LNCAP (cell line): Measurements from ENCODE around the gene C12orf56.

Experiments
- CTCF ChIP-seq: fragments of 450-650 bp; IDR thresholded peaks from 2 replicates; pipeline ENCODE4 v1.5.1; 2017; ENCODE audit warnings: mild to moderate bottlenecking

The C12orf56 gene

GRCh38 chr12:64232196-64232595 lies 158.4 kb downstream of the C12orf56 start:
- TF ChIP-seq CTCF, result no peak

DNA sequence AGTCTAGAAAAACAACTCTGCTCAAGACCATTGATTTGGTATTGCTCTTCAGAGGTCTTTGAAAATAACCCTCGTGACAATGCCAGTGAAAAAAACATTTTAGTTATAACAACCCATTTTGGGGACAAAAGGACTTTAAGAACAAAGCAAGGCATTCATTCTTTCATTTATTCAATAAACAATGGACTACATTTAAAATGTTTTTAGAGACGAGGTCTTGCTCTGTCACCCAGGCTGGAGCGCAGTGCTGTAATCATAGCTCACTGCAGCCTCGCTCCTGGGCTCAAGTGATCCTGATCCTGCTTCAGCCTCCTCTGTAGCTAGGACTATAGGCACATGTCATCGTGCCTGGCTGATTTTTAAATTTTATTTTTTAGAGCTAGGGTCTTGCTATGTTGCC lies 160.8 kb downstream of the C12orf56 start:
- TF ChIP-seq CTCF, result no peak

DNA sequence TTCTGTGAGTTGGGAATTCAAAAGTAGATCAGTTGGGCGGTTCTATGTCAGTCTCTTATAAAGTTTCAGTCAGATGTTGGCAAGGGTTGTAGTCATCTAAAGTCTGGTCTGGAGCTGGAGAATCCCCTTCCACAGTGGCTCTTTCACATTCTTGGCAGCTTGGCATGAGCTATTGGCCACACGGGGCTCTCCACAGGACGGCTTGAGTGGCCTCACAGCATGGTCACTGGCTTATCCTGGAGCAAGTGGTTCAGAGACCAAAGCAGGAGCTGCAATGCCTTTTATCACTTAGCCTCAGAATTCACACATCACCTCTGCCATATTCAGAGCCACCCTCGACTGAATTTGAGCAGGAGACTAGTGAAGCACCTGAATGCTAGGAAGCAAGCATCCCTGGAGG lies 161.3 kb downstream of the C12orf56 start:
- TF ChIP-seq CTCF, result no peak

GRCh38 chr12:64225626-64226025 lies 164.9 kb downstream of the C12orf56 start:
- no peak for TF ChIP-seq CTCF

DNA sequence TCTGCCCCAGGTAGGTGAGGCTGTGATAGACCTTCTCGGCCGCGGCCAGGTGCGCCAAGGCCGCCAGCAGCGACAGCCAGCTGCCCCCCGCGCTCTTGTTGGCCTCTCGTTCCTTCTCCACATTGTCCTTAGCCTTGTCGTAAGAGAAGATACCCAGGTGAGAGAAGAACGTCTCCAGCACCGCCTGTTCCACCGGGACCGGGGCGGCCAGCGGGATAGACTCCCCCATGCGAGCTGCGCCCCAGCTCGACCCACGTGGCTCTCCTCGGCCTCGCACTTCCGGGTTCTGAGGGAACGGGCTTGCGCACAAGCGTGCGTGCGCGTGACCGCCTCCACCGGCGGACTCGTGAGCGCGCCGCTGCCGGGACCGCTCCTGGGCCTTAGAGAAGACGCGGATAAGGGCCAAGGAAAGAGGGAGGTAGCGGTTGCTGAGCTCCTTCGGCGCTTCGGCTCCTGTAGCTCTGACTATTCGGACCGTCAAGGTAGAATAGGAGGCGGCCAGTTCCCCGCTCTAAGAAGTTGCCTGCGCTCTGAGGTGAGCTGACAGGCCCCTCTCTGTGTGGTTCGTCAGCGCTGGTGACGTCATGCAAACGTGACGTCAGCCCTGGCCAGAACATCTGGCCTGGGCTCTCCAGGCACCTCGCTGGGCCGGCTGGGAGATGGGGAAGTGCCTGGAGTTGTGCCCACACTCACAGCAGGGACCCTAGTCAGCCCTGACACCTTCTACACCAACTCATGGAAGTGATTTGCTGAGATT lies 168.4 kb downstream of the C12orf56 start, which contains the start of gene KICS2:
Gene KICS2, minus strand, starts transcription at position 288 of the 757 bp plus-strand sequence. Its CDS starts 59 bp downstream, at position 229.
- TF ChIP-seq CTCF, result no peak

DNA sequence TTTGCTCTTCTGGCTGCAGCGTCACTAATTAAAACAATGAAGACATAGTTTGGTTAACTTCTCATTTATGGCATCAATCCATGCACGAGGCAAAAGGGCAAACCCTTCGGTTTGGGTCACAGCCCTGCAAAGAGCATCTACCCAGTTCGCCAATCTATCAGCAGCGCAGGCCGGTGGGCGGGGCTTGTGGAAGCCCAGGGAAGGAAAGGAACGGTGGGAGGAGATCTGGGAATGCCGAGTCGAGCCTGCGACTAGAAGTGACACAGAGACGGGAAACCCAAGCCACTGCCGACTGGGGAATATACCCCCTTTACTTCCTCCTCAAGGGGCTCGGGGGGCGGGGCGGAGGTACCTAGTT lies 168.9 kb downstream of the C12orf56 start:
- TF ChIP-seq CTCF, result no peak

DNA sequence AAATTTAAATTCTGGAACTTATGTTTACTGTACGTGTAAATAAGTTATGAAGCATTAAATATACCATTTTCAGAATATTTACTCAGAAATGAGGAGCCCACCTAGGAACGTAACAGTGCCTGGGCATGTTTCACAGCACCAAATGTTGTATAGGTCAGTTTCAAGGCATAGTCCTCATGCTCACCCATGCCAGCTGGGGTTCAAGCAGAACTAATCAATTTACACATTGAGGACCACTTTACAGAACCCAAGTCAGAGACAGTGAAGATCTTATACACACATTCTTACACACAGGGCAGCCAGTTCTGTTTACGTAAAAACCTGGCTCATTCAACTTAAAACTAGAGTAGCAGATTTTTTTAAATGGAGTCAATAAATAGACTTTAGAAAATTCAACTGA lies 170.5 kb downstream of the C12orf56 start:
- TF ChIP-seq CTCF, result no peak

DNA sequence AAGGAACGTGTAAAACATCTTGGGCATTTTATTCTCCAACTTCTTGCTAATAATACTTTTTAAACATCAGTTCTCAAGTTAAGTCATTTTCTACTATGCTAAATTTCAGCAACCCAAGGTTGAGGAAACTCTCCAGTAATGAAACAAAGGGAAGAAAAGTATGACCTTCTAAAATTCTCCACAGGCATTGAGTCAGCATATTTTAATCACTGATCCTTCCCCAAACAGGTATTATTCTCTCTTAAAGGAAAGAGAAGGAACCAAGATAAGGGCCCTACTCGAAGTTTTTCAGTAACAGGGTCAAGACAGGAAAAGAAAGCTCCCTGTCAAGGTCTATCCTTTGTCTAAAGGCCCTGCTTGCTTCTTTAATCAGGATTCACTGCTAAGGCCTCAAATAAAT lies 171.4 kb downstream of the C12orf56 start:
- TF ChIP-seq CTCF, result no peak
